Measurements from ENCODE around the gene GUCA1C. TPM values are rescaled to one million over a fixed set of nuclear protein-coding genes. Genes with fewer than 3 reads are reported as not detected.

GUCA1C gene
- total and polyA plus RNA-seq, 9 of the 15 experiments (the other 6 are each of a cell fraction or from before 2014, with no cell fraction given), result not detected

DNA sequence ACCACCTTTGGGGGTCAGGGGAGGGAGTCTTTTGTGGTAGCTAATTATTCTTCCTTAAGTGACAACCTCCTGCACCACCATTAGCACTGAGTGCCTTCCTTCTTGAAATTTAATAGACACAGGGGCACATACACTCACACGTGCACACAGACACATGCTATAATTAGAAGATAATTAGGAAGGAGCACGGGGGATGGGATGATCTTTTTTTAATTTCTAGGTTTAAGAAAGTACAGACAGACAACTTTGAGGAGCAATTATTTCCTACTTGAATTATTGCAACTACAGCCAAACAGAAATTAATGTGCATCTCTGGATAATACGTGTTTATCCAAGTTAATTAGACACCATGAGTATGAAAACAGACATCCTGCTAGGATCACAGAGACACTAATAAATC is 44.8 kb upstream of the GUCA1C start:
- intact Hi-C loops (cut with micrococcal nuclease), result no loop called here
- Histone ChIP-seq H3K36me3 (ENCODE audit: control insufficient read depth, insufficient read depth, low read length) (no peaks in the 10 kb centered on the region), H3K4me2 (ENCODE audit: insufficient read depth, low read length) (no peak overlapping the region), H3K4me3 (no peak overlapping the region), H3K9me1 (ENCODE audit: control insufficient read depth, insufficient read depth, low read length) (no peaks in the 10 kb centered on the region), H2AFZ (ENCODE audit: low read depth, low read length) (no peak overlapping the region), H3K4me1 (replicated peaks in 1 of 2; ENCODE audit: control insufficient read depth in 2 of 2, insufficient read depth in 2 of 2, low read length in 2 of 2) (no peaks in the 10 kb centered on the region), H3K27me3 (ENCODE audit: control insufficient read depth in 2 of 2, insufficient read depth in 2 of 2, low read length in 2 of 2) (no peaks in the 10 kb centered on the region), H4K20me1 (replicated peaks; ENCODE audit: control insufficient read depth, insufficient read depth, low read length) (no peaks in the 10 kb centered on the region), H3K27ac (ENCODE audit: extremely low read depth, low read depth, low read length) (no peak overlapping the region), H3K79me2 (ENCODE audit: control insufficient read depth, insufficient read depth, low read length) (no peaks in the 10 kb centered on the region), H3K9ac (ENCODE audit: insufficient read depth in 1 of 2, low read depth in 2 of 2, low read length in 2 of 2) (no peak overlapping the region), H3K9me3 (replicated peaks; ENCODE audit: control insufficient read depth, insufficient read depth, low read depth, low read length) (no peaks in the 10 kb centered on the region)
- ATAC-seq (no peak), DNase-seq (ENCODE audit: extremely low read depth in 1 of 4, low spot score in 3 of 4) (no peak), FAIRE-seq (no peak)
- TF ChIP-seq BACH1 (tag; IDR thresholded peaks at IDR 0.05) (no peak), CBX1 (IDR thresholded peaks at IDR 0.05; ENCODE audit: low read depth) (no peak), ZNF12 (CRISPR knock-in tag; IDR thresholded peaks at IDR 0.05) (no peak), ZKSCAN8 (CRISPR knock-in tag; IDR thresholded peaks at IDR 0.05) (no peak), HNRNPK (IDR thresholded peaks at IDR 0.05; ENCODE audit: low read depth, low read length, poor library complexity, severe bottlenecking) (no peak)
- TF ChIP-seq, protein P1, sequence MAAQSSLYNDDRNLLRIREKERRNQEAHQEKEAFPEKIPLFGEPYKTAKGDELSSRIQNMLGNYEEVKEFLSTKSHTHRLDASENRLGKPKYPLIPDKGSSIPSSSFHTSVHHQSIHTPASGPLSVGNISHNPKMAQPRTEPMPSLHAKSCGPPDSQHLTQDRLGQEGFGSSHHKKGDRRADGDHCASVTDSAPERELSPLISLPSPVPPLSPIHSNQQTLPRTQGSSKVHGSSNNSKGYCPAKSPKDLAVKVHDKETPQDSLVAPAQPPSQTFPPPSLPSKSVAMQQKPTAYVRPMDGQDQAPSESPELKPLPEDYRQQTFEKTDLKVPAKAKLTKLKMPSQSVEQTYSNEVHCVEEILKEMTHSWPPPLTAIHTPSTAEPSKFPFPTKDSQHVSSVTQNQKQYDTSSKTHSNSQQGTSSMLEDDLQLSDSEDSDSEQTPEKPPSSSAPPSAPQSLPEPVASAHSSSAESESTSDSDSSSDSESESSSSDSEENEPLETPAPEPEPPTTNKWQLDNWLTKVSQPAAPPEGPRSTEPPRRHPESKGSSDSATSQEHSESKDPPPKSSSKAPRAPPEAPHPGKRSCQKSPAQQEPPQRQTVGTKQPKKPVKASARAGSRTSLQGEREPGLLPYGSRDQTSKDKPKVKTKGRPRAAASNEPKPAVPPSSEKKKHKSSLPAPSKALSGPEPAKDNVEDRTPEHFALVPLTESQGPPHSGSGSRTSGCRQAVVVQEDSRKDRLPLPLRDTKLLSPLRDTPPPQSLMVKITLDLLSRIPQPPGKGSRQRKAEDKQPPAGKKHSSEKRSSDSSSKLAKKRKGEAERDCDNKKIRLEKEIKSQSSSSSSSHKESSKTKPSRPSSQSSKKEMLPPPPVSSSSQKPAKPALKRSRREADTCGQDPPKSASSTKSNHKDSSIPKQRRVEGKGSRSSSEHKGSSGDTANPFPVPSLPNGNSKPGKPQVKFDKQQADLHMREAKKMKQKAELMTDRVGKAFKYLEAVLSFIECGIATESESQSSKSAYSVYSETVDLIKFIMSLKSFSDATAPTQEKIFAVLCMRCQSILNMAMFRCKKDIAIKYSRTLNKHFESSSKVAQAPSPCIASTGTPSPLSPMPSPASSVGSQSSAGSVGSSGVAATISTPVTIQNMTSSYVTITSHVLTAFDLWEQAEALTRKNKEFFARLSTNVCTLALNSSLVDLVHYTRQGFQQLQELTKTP (IDR thresholded peaks at IDR 0.05; ENCODE audit: low read depth in 1 of 2, partially characterized antibody in 2 of 2), result no peak
- TF ChIP-seq, protein P2, sequence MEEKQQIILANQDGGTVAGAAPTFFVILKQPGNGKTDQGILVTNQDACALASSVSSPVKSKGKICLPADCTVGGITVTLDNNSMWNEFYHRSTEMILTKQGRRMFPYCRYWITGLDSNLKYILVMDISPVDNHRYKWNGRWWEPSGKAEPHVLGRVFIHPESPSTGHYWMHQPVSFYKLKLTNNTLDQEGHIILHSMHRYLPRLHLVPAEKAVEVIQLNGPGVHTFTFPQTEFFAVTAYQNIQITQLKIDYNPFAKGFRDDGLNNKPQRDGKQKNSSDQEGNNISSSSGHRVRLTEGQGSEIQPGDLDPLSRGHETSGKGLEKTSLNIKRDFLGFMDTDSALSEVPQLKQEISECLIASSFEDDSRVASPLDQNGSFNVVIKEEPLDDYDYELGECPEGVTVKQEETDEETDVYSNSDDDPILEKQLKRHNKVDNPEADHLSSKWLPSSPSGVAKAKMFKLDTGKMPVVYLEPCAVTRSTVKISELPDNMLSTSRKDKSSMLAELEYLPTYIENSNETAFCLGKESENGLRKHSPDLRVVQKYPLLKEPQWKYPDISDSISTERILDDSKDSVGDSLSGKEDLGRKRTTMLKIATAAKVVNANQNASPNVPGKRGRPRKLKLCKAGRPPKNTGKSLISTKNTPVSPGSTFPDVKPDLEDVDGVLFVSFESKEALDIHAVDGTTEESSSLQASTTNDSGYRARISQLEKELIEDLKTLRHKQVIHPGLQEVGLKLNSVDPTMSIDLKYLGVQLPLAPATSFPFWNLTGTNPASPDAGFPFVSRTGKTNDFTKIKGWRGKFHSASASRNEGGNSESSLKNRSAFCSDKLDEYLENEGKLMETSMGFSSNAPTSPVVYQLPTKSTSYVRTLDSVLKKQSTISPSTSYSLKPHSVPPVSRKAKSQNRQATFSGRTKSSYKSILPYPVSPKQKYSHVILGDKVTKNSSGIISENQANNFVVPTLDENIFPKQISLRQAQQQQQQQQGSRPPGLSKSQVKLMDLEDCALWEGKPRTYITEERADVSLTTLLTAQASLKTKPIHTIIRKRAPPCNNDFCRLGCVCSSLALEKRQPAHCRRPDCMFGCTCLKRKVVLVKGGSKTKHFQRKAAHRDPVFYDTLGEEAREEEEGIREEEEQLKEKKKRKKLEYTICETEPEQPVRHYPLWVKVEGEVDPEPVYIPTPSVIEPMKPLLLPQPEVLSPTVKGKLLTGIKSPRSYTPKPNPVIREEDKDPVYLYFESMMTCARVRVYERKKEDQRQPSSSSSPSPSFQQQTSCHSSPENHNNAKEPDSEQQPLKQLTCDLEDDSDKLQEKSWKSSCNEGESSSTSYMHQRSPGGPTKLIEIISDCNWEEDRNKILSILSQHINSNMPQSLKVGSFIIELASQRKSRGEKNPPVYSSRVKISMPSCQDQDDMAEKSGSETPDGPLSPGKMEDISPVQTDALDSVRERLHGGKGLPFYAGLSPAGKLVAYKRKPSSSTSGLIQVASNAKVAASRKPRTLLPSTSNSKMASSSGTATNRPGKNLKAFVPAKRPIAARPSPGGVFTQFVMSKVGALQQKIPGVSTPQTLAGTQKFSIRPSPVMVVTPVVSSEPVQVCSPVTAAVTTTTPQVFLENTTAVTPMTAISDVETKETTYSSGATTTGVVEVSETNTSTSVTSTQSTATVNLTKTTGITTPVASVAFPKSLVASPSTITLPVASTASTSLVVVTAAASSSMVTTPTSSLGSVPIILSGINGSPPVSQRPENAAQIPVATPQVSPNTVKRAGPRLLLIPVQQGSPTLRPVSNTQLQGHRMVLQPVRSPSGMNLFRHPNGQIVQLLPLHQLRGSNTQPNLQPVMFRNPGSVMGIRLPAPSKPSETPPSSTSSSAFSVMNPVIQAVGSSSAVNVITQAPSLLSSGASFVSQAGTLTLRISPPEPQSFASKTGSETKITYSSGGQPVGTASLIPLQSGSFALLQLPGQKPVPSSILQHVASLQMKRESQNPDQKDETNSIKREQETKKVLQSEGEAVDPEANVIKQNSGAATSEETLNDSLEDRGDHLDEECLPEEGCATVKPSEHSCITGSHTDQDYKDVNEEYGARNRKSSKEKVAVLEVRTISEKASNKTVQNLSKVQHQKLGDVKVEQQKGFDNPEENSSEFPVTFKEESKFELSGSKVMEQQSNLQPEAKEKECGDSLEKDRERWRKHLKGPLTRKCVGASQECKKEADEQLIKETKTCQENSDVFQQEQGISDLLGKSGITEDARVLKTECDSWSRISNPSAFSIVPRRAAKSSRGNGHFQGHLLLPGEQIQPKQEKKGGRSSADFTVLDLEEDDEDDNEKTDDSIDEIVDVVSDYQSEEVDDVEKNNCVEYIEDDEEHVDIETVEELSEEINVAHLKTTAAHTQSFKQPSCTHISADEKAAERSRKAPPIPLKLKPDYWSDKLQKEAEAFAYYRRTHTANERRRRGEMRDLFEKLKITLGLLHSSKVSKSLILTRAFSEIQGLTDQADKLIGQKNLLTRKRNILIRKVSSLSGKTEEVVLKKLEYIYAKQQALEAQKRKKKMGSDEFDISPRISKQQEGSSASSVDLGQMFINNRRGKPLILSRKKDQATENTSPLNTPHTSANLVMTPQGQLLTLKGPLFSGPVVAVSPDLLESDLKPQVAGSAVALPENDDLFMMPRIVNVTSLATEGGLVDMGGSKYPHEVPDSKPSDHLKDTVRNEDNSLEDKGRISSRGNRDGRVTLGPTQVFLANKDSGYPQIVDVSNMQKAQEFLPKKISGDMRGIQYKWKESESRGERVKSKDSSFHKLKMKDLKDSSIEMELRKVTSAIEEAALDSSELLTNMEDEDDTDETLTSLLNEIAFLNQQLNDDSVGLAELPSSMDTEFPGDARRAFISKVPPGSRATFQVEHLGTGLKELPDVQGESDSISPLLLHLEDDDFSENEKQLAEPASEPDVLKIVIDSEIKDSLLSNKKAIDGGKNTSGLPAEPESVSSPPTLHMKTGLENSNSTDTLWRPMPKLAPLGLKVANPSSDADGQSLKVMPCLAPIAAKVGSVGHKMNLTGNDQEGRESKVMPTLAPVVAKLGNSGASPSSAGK (IDR thresholded peaks at IDR 0.05), result no peak
- BruUV-seq (replicated peaks), result no TSS peak
- in situ Hi-C loops (cut with MboI), result no loop called here
- CTCF ChIA-PET (ENCODE audit: low intra/inter-chr PET ratio), result no interaction called here
- 0% methylated on average over 3 of the region's 3 CpGs for WGBS (ENCODE audit: insufficient coverage, low coverage, missing lambda C conversion rate)
- POLR2A ChIA-PET, result no interaction called here

Data from K562 (cell line).